Measurements from ENCODE around the gene PHKG2. TPM values are rescaled to one million over a fixed set of nuclear protein-coding genes. Genes with fewer than 3 reads are reported as not detected.

PHKG2 gene
- total RNA-seq, 2 experiments from 2014 or later, result 21.8 to 26.0 TPM

DNA sequence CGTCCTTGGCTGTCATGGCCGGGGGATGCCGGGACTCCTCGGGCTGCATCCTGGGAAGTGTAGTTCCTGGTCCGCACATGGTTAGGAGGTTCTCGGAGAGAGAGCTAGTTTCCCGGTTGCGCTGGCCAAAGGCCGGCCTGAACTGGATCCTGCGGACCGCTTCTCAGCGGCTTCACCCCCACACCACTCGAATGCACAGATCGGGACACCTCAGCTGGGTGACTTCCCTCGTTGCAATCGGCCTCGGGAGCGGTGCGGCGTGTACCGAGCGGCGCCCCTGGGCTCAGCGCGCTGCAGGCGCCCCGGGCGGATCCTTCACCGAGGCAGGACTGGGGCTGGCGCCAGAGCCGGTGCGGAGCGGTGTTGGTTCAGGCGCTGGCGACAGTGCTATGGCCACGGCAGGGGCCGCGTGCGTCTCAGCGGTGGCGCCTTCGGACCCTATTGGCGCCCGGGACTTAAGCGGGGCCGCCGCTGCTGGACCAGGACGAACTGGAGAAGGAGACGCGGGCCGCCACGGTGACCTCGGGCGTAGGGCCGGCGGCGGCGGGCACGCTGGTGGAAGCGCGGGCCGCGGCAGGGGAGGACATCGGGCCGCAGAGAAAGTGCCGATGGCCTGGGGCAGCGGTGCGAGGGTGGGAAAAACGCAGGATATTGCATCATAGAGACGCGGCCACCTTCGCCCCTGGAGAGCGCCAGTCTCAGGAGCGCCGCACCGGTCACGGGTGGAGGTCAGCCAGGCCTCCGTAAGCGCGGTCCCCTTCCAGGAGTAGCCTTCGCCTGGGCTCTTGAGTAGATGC is 27.4 kb downstream of the PHKG2 start:
- Mint-ChIP-seq H3K9me3 (ENCODE audit: low read depth) (no peaks in the 10 kb centered on the region), H3K27me3 (no peaks in the 10 kb centered on the region), H3K27ac (peak overlapping the region; percentile 93), H3K4me1 (peaks cover 15% of the 10 kb centered on the region), H3K36me3 (ENCODE audit: low read depth) (peaks cover 17% of the 10 kb centered on the region), H3K4me3 (peak overlapping the region; percentile 83)
- peak; percentile 80 for DNase-seq
- ChIA-PET POLR2A (interaction anchor here (1.4 kb wide), 1 partner anchor 28 kb away, joined by 3 read pairs; the partner anchor contains the start of gene PHKG2), CTCF (interaction anchor here (0.7 to 1.4 kb wide), 4 partner anchors 11 to 377 kb away, joined by 3 to 5 read pairs (median 4); no protein-coding TSS in a partner anchor)
- intact Hi-C loops (cut with DNase I, micrococcal nuclease), result loop anchor here in 1 of 2 experiments (1.0 to 2.0 kb wide), 5 partner anchors 13 to 146 kb away; partner anchors contain the start of genes BCL7C, CFAP119, PHKG2 and RNF40
- ATAC-seq, result peak; percentile 85

- Mint-ChIP-seq H3K4me3 (peak overlapping the region; percentile 83), H3K27ac (no peak overlapping the region), H3K36me3 (ENCODE audit: low read depth) (peaks cover 9% of the 10 kb centered on the region), H3K9me3 (ENCODE audit: low read depth) (no peaks in the 10 kb centered on the region), H3K27me3 (no peaks in the 10 kb centered on the region), H3K4me1 (peaks cover 15% of the 10 kb centered on the region)
- ATAC-seq (no peak), DNase-seq (no peak)
- CTCF ChIA-PET, result interaction anchor here (0.5 to 2.7 kb wide), 7 partner anchors 18 to 157 kb away, joined by 3 to 8 read pairs (median 3); no protein-coding TSS in a partner anchor
- intact Hi-C loops (cut with DNase I, micrococcal nuclease), result no loop called here
- POLR2A ChIA-PET, result interaction anchor here (0.6 kb wide), 1 partner anchor 25 kb away, joined by 3 read pairs; no protein-coding TSS in a partner anchor
Observed at GRCh38 chr16:30777591-30778297, 29.5 kb downstream of the PHKG2 start.

DNA sequence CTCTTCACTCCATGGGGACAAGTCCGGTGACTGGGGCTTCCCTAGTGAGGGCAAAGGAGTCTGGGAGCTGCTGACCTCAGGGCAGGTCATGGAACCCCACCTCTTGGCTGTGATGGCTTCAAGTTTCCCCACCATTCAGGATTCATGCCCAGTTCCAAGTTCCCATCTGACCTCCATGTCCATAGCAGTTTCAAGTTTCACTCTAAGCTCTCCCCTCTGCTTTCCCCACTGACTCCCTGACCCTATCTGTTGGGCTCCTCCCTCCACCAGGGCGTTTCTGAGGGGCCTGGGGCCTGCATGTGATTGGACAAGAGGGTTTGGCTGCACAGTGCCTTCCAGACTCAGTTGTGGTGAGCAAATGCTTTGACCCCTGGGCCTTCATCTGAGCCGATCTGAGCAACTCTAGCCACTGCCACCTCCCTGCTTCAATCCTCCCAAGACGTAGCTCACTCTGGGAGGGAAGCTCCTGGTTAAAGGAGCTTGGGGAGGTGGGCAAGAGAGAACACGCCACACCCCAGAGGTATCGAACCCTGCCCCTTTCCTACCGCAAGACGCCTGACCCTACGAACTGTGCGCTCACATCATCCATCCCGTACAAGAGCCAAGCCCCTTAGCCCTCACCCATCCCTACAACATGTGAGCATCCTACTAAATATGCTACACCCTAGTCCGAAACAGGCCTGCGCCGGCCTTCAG is 30.5 kb downstream of the PHKG2 start:
- ChIA-PET POLR2A (no interaction called here), CTCF (interaction anchor here (1.1 to 2.7 kb wide), 3 partner anchors 19 to 35 kb away, joined by 3 to 8 read pairs (median 5); no protein-coding TSS in a partner anchor)
- no peak overlapping the region for H3K27ac Mint-ChIP-seq
- intact Hi-C loops (cut with DNase I, micrococcal nuclease), result no loop called here
- no peak for ATAC-seq
- no peaks in the 10 kb centered on the region for H3K27me3 Mint-ChIP-seq
- no peak overlapping the region for H3K4me3 Mint-ChIP-seq
- peaks cover 15% of the 10 kb centered on the region for H3K4me1 Mint-ChIP-seq
- H3K36me3 Mint-ChIP-seq (ENCODE audit: low read depth), result peaks cover 11% of the 10 kb centered on the region
- no peak for DNase-seq
- H3K9me3 Mint-ChIP-seq (ENCODE audit: low read depth), result no peaks in the 10 kb centered on the region

DNA sequence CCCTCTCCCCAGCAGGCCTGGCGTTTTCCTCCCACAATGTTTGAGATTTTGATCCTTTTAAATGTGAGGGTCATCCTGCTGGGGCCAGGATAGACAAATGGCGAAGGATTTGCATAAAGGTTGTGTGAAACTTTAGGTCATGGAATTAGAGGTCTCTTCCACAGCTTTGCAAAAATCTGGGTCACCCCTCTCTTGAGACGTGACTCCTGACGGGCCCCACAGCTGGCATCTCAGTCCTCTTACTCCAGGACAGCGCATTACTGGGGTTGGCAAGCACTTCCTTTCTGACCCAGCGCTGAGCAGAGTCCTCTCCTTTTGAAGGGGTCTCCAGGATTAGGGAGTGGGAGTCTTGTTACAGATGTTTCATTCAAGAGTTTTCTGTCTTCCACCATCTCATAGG is 31.4 kb downstream of the PHKG2 start:
- intact Hi-C loops (cut with DNase I, micrococcal nuclease), result no loop called here
- no peak for ATAC-seq
- no peak for DNase-seq
- Mint-ChIP-seq H3K9me3 (ENCODE audit: low read depth) (no peaks in the 10 kb centered on the region), H3K4me1 (peaks cover 12% of the 10 kb centered on the region), H3K27ac (no peak overlapping the region), H3K36me3 (ENCODE audit: low read depth) (peaks cover 11% of the 10 kb centered on the region), H3K27me3 (no peaks in the 10 kb centered on the region), H3K4me3 (no peak overlapping the region)
- CTCF ChIA-PET, result no interaction called here
- POLR2A ChIA-PET, result no interaction called here

DNA sequence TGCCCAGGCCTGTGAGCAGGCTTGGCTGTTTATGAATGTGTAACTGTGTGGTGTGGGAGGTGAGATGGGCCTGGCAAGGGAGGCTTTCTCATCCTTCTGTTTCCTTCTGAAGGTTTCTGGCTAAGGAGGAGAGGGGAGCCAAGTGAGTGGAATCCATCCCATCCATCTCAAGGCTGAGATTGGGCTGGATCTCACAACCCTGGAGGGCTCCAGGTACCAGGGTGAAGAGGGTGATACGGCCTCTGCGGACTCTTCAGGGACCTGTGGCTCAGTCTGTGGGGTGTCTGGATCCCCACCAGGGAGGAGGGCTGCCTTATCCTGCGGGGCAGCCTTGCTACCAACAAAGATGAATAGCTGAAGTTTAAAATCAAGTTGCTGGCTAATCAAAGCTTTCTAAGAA is 31.8 kb downstream of the PHKG2 start:
- H3K27ac Mint-ChIP-seq, result no peak overlapping the region
- DNase-seq (no peak), ATAC-seq (no peak)
- H3K4me3 Mint-ChIP-seq, result no peak overlapping the region
- H3K4me1 Mint-ChIP-seq, result peaks cover 8% of the 10 kb centered on the region
- POLR2A ChIA-PET, result no interaction called here
- H3K9me3 Mint-ChIP-seq (ENCODE audit: low read depth), result no peaks in the 10 kb centered on the region
- no peaks in the 10 kb centered on the region for H3K27me3 Mint-ChIP-seq
- H3K36me3 Mint-ChIP-seq (ENCODE audit: low read depth), result peaks cover 9% of the 10 kb centered on the region
- CTCF ChIA-PET, result no interaction called here
- intact Hi-C loops (cut with DNase I, micrococcal nuclease), result no loop called here

DNA sequence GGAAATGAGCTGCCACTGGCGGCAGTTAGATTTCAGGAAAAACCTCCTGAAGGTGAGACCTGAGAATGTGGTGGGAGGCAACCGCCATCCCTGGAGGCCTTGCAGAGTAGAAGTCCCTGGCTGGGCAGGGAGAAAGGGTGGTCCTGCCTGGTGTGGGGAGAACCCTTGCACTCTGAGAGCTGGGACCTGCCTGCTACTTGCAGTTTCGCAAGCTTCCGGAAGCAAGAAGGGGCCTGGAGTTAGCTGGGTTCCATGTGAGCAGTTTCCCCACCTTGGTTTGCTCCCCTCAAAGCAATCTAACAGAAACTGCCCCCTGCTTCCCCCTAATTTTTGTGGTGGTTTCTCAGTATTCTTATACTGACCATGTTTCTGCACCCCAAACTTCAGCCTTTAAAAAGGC is 32.3 kb downstream of the PHKG2 start:
- no peak overlapping the region for H3K4me3 Mint-ChIP-seq
- ChIA-PET POLR2A (no interaction called here), CTCF (no interaction called here)
- intact Hi-C loops (cut with DNase I, micrococcal nuclease), result no loop called here
- peaks cover 9% of the 10 kb centered on the region for H3K36me3 Mint-ChIP-seq (ENCODE audit: low read depth)
- H3K9me3 Mint-ChIP-seq (ENCODE audit: low read depth), result no peaks in the 10 kb centered on the region
- H3K4me1 Mint-ChIP-seq, result peaks cover 13% of the 10 kb centered on the region
- DNase-seq (no peak), ATAC-seq (no peak)
- no peaks in the 10 kb centered on the region for H3K27me3 Mint-ChIP-seq
- no peak overlapping the region for H3K27ac Mint-ChIP-seq

- no peaks in the 10 kb centered on the region for H3K27me3 Mint-ChIP-seq
- H3K9me3 Mint-ChIP-seq (ENCODE audit: low read depth), result no peaks in the 10 kb centered on the region
- CTCF ChIA-PET, result interaction anchor here (0.7 to 1.1 kb wide), 3 partner anchors 10 to 603 kb away, joined by 3 to 4 read pairs (median 3); no protein-coding TSS in a partner anchor
- DNase-seq (no peak), ATAC-seq (no peak)
- no peak overlapping the region for H3K27ac Mint-ChIP-seq
- peaks cover 7% of the 10 kb centered on the region for H3K36me3 Mint-ChIP-seq (ENCODE audit: low read depth)
- POLR2A ChIA-PET, result no interaction called here
- H3K4me3 Mint-ChIP-seq, result no peak overlapping the region
- H3K4me1 Mint-ChIP-seq, result peaks cover 16% of the 10 kb centered on the region
- intact Hi-C loops (cut with DNase I, micrococcal nuclease), result no loop called here
Observed at GRCh38 chr16:30782486-30783279, 34.5 kb downstream of the PHKG2 start.

DNA sequence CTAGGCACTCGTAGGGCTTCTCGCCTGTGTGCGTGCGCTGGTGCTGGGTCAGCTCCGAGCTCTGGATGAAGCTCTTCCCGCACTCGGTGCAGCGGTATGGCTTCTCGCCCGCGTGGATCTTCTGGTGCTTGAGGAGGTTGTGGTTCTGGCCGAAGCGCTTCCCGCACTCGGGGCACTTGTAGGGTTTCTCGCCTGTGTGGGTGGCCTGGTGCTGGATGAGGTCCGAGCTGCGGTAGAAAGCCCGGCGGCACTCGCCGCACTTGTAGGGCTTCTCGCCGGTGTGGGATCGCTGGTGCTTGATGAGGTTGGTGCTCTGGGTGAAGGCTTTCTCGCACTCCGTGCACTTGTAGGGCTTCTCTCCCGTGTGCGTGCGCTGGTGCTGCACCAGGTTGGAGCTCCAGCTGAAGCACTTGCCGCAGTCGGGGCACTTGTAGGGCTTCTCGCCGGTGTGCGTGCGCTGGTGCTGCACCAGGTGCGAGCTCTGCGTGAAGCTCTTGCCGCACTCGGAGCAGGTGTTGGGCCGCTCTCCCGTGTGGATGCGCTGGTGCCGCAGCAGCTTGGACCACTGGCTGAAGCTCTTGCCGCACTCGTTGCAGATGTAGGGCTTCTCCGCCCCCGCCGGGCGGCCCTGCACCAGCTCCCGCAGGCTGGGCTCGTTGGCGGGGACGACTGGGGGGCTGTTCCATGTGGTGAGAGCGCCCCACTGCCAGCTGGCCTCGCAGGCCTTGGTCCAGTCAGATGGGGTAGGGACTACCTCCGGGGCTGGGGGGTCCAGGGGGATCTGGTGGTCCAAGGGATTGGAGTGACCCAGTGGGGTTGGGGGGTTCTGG is 35.3 kb downstream of the PHKG2 start:
- Mint-ChIP-seq H3K4me1 (peaks cover 17% of the 10 kb centered on the region), H3K27ac (no peak overlapping the region), H3K9me3 (ENCODE audit: low read depth) (no peaks in the 10 kb centered on the region), H3K36me3 (ENCODE audit: low read depth) (peaks cover 7% of the 10 kb centered on the region), H3K4me3 (no peak overlapping the region), H3K27me3 (peaks cover 2% of the 10 kb centered on the region)
- DNase-seq (no peak), ATAC-seq (no peak)
- ChIA-PET CTCF (interaction anchor here (0.5 to 1.1 kb wide), 3 partner anchors 9 to 195 kb away, joined by 3 to 4 read pairs (median 4); no protein-coding TSS in a partner anchor), POLR2A (no interaction called here)
- intact Hi-C loops (cut with DNase I, micrococcal nuclease), result no loop called here

DNA sequence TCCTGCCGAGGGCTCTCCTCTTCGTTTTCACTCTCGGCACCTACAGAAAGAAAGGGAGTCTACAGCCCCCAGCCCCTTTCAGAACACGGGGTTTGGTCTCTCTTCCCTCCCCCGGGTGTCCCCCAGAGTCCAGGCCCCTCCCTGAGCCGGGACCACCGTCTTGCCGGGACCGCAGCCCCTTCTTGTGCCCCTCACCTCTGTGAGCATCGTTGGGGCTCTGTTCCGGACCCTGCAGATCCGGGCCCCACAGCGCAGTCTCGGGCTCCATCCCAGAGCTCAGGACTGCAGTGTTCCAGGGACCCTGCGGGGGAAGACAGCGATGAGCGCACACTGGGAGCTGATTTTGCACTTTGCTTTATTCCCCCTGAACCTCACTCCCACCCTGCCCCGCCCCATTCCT is 36.0 kb downstream of the PHKG2 start:
- Mint-ChIP-seq H3K9me3 (ENCODE audit: low read depth) (no peaks in the 10 kb centered on the region), H3K4me1 (peaks cover 17% of the 10 kb centered on the region), H3K27ac (no peak overlapping the region), H3K4me3 (no peak overlapping the region), H3K36me3 (ENCODE audit: low read depth) (peaks cover 7% of the 10 kb centered on the region), H3K27me3 (peaks cover 2% of the 10 kb centered on the region)
- ATAC-seq (no peak), DNase-seq (no peak)
- ChIA-PET POLR2A (no interaction called here), CTCF (interaction anchor here (0.6 kb wide), 1 partner anchor 150 kb away, joined by 3 read pairs; no protein-coding TSS in a partner anchor)
- intact Hi-C loops (cut with DNase I, micrococcal nuclease), result no loop called here
